Urinary bladder (tissue), 4 donors: Measurements from ENCODE around the gene DRD3. TPM values are rescaled to one million over a fixed set of nuclear protein-coding genes. Genes with fewer than 3 reads are reported as not detected.

Experiments used
- DNase-seq: peaks from one replicate; pipeline ENCODE4 v3.0.0-alpha.2; 2015; ENCODE audit errors: extremely low spot score
- H3K27ac ChIP-seq: one replicate; pipeline ENCODE4 v1.5.1; 2013; ENCODE audit warnings: low read depth, mild to moderate bottlenecking, moderate library complexity
- H3K36me3 ChIP-seq: one replicate; pipeline ENCODE4 v1.6.1; 2013; ENCODE audit warnings: mild to moderate bottlenecking, moderate library complexity; ENCODE audit not compliant: insufficient read depth
- H3K4me1 ChIP-seq: one replicate; pipeline ENCODE4 v1.6.1; 2013; ENCODE audit warnings: mild to moderate bottlenecking, moderate library complexity; ENCODE audit not compliant: insufficient read depth
- H3K4me3 ChIP-seq: one replicate; pipeline ENCODE4 v1.5.1; 2013; ENCODE audit warnings: low read depth, low read length
- WGBS: extraction: QIAGEN DNeasy Blood & Tissue Kit; methylation state at CpG from one replicate; pipeline ENCODE4 v1.1.7; 2013; 5-methylcytosine and 5-hydroxymethylcytosine counted together
- polyA plus RNA-seq: library from polyadenylated mRNA; stranded (reverse); fragments of 200-250 nt; gene quantifications from one replicate; pipeline ENCODE4 v1.2.3, GENCODE V29; 2013
- total RNA-seq: library from RNA; depleted of rRNA; stranded (reverse); fragments of >200 nt; gene quantifications from one replicate; pipeline ENCODE4 v1.2.3, GENCODE V29; 2014
- donor health status: healthy with polysubstance abuse.
- donor health status: healthy.

The DRD3 gene
- total and polyA plus RNA-seq, 2 donors, result not detected

GRCh38 chr3:114127517-114127916, 51.3 kb downstream of the DRD3 start:
- no peaks in the 10 kb centered on the region for H3K36me3 ChIP-seq
- no peaks in the 10 kb centered on the region for H3K4me1 ChIP-seq
- H3K4me3 ChIP-seq, result no peak overlapping the region
- no peak for DNase-seq
- H3K27ac ChIP-seq, result no peak overlapping the region
- WGBS, result 72% methylated on average over 3 of the region's 3 CpGs

- Histone ChIP-seq H3K4me1 (no peaks in the 10 kb centered on the region), H3K4me3 (no peak overlapping the region), H3K36me3 (no peaks in the 10 kb centered on the region), H3K27ac (no peak overlapping the region)
- no peak for DNase-seq
- WGBS, result 68% methylated on average over 1 of the region's 1 CpG
Measured at GRCh38 chr3:114126461-114126860, 52.4 kb downstream of the DRD3 start.

DNA sequence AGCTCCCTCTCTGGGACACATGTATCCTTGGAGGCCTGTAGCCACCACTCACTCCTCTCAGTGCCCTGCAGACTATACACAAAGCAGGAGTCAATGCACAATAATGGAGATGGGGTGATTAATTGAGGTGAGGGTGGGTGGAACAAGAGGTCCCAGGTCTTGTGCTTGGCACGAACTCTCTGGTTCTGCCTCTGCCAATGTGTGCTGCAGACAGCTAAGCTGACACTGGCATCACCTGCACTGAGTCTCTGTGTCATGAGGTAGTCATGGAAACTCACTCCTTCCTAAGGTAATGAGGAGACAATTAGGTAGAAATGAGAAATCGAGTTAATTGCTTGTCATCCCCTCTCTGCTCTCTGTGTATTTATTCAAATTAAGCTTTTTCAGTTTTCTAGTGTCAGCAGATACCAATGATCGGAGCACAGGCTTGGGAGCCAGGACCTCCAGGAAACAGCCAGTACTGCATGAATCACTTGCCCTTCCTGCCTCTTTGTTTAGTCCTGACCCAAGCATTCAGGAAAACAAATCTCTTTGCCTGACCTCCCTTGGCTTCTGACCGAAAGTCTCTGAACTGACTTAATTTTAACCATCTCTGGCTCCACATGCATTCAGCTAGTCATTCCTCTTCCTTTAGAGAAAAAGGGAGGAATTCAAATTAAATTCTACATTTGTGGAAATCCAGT, 56.7 kb downstream of the DRD3 start:
- no peak overlapping the region for H3K27ac ChIP-seq
- DNase-seq, result no peak
- H3K36me3 ChIP-seq, result no peaks in the 10 kb centered on the region
- H3K4me3 ChIP-seq, result no peak overlapping the region
- no peaks in the 10 kb centered on the region for H3K4me1 ChIP-seq
- 58% methylated on average over 4 of the region's 4 CpGs for WGBS

DNA sequence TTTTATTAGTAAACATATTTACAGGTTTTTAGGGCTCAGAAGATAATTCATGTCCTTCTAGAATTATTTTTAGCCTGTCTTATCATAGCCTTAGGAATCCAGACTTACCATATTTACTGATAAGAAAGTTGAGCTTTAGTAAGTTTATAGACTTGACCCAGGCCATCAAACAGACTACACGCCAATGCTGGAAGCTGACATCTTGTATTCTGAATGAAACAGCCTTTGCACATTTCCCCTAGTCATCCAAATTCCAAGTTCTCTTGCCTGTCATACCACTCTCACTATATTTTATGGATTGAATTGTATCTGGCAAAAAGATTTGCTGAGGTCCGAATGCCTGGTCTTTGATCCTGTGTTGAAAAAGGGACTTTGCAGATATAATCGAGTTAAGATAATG, 58.6 kb downstream of the DRD3 start:
- no peaks in the 10 kb centered on the region for H3K36me3 ChIP-seq
- H3K4me3 ChIP-seq, result no peak overlapping the region
- WGBS, result 28% methylated on average over 3 of the region's 3 CpGs
- H3K4me1 ChIP-seq, result no peaks in the 10 kb centered on the region
- DNase-seq, result no peak
- no peak overlapping the region for H3K27ac ChIP-seq

GRCh38 chr3:114119776-114120175, 59.1 kb downstream of the DRD3 start:
- H3K4me3 ChIP-seq, result no peak overlapping the region
- no peaks in the 10 kb centered on the region for H3K4me1 ChIP-seq
- WGBS, result 24% methylated on average over 1 of the region's 1 CpG
- H3K27ac ChIP-seq, result no peak overlapping the region
- DNase-seq, result no peak
- H3K36me3 ChIP-seq, result no peaks in the 10 kb centered on the region

DNA sequence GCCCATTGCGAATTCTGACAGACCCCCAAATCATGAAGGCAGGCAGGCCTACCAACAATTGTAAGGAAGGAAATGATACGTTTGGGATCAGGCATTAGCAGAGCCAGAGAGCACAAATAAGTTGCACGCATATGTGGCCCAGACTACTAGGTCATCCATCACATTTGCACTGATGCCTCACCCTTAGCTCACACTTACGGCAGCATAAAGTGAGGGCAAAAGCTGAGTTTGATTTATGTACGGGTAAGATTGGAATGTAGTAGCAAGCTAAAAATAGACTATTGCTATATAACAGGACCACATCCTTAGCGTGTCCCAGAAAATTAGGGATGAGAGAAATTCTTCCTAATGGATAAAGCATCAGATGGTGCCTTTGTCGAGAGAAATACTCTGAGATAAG, 63.7 kb downstream of the DRD3 start:
- Histone ChIP-seq H3K4me3 (no peak overlapping the region), H3K4me1 (no peaks in the 10 kb centered on the region), H3K27ac (no peak overlapping the region), H3K36me3 (no peaks in the 10 kb centered on the region)
- 83% methylated on average over 7 of the region's 7 CpGs for WGBS
- no peak for DNase-seq

GRCh38 chr3:114114719-114115118, 64.1 kb downstream of the DRD3 start:
- Histone ChIP-seq H3K4me3 (no peak overlapping the region), H3K27ac (no peak overlapping the region), H3K36me3 (no peaks in the 10 kb centered on the region), H3K4me1 (no peaks in the 10 kb centered on the region)
- WGBS, result 87% methylated on average over 3 of the region's 3 CpGs
- no peak for DNase-seq

DNA sequence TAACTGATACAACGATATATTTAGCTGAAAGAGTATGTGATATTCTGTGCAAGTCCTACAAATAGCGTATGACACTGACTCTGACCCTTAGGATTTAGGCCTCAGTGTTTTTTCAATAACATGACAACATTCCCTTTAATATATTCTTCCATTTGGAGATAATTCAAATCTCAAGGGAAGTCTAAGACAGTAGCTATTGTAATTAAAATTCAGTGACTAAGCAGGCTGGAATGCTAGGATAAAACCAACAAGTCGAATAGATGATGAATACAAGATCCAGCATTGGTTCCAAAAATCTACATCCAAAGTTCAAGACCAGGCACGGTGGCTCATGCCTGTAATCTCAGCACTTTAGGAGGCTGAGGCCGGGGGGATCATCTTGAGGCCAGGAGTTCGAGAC, 66.2 kb downstream of the DRD3 start:
- H3K27ac ChIP-seq, result no peak overlapping the region
- 77% methylated on average over 6 of the region's 6 CpGs for WGBS
- H3K36me3 ChIP-seq, result no peaks in the 10 kb centered on the region
- no peak overlapping the region for H3K4me3 ChIP-seq
- no peaks in the 10 kb centered on the region for H3K4me1 ChIP-seq
- no peak for DNase-seq

- H3K27ac ChIP-seq, result no peak overlapping the region
- H3K4me1 ChIP-seq, result no peaks in the 10 kb centered on the region
- 79% methylated on average over 3 of the region's 3 CpGs for WGBS
- H3K4me3 ChIP-seq, result no peak overlapping the region
- DNase-seq, result no peak
- H3K36me3 ChIP-seq, result no peaks in the 10 kb centered on the region
Measured at GRCh38 chr3:114111060-114111770, 67.6 kb downstream of the DRD3 start.

DNA sequence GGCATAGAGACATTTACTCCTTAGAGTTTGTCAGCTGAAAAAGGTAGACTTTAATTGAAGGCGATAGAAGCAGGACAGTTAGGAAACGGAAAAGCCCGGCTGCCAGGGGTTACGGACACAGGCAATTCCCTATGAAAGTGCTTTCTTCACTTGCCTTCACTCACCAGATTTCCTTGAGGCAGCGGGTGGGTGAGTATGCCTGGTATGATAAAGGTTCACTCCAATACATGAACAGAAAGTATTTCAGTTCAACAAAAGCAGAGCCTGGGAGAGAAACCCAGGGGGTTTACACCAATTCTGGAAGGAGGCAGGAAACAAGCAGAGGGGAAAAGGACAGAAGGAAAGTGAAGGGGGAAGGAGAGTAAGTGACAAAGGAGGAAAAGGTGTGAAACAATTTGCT, 68.4 kb downstream of the DRD3 start:
- 65% methylated on average over 5 of the region's 5 CpGs for WGBS
- Histone ChIP-seq H3K27ac (no peak overlapping the region), H3K4me3 (no peak overlapping the region), H3K4me1 (no peaks in the 10 kb centered on the region), H3K36me3 (no peaks in the 10 kb centered on the region)
- DNase-seq, result no peak

DNA sequence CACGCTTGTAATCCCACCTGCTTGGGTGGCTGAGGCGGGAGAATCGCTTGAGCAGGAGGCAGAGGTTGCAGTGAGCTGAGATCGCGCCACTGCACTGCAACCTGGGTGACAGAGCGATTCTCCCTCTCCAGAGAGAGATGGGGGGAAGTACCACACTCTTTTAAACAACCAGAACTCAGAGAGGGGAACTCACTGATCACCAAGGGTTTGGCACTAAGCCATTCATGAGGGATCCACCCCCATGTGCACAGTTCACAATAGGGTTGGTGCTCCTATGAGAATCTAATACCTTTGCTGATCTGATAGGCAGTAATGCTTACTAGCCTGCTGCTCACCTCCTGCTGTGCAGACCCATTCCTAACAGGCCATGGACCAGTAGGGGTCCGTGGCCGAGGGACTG, 70.7 kb downstream of the DRD3 start:
- no peak overlapping the region for H3K4me3 ChIP-seq
- no peaks in the 10 kb centered on the region for H3K36me3 ChIP-seq
- H3K4me1 ChIP-seq, result no peaks in the 10 kb centered on the region
- DNase-seq, result no peak
- WGBS, result 93% methylated on average over 8 of the region's 8 CpGs
- H3K27ac ChIP-seq, result no peak overlapping the region

GRCh38 chr3:114104414-114104813, 74.4 kb downstream of the DRD3 start:
- H3K4me3 ChIP-seq, result no peak overlapping the region
- H3K36me3 ChIP-seq, result no peaks in the 10 kb centered on the region
- no peaks in the 10 kb centered on the region for H3K4me1 ChIP-seq
- H3K27ac ChIP-seq, result no peak overlapping the region
- 79% methylated on average over 3 of the region's 3 CpGs for WGBS
- DNase-seq, result no peak

- no peaks in the 10 kb centered on the region for H3K36me3 ChIP-seq
- no peak for DNase-seq
- 89% methylated on average over 4 of the region's 4 CpGs for WGBS
- no peak overlapping the region for H3K27ac ChIP-seq
- H3K4me3 ChIP-seq, result no peak overlapping the region
- H3K4me1 ChIP-seq, result no peaks in the 10 kb centered on the region
Measured at GRCh38 chr3:114103858-114104257, 75.0 kb downstream of the DRD3 start.

- no peak overlapping the region for H3K4me3 ChIP-seq
- DNase-seq, result no peak
- WGBS, result 95% methylated on average over 27 of the region's 27 CpGs
- H3K27ac ChIP-seq, result no peak overlapping the region
- H3K36me3 ChIP-seq, result no peaks in the 10 kb centered on the region
- H3K4me1 ChIP-seq, result no peaks in the 10 kb centered on the region
Measured at GRCh38 chr3:114103181-114103580, 75.7 kb downstream of the DRD3 start.
